Measurements from ENCODE around the gene CDC6. TPM values are rescaled to one million over a fixed set of nuclear protein-coding genes. Genes with fewer than 3 reads are reported as not detected.

Gene CDC6
- polyA plus RNA-seq, 3 donors: 17.1 to 27.8 (median 25.1) TPM

GRCh38 chr17:40328386-40328766 is 40.7 kb downstream of the CDC6 start:
- DNase-seq (ENCODE audit: extremely low read depth in 1 of 11, low read depth in 9 of 11, low spot score in 4 of 11): no peak

- DNase-seq (ENCODE audit: extremely low read depth in 1 of 11, low read depth in 9 of 11, low spot score in 4 of 11): no peak
Observed at GRCh38 chr17:40329839-40330794, 42.4 kb downstream of the CDC6 start.

- DNase-seq (ENCODE audit: extremely low read depth in 1 of 11, low read depth in 9 of 11, low spot score in 4 of 11): no peak
Observed at GRCh38 chr17:40330850-40331470, 43.3 kb downstream of the CDC6 start.

GRCh38 chr17:40331743-40332641 is 44.3 kb downstream of the CDC6 start:
- no peak for DNase-seq (ENCODE audit: extremely low read depth in 1 of 11, low read depth in 9 of 11, low spot score in 4 of 11)

GRCh38 chr17:40333781-40334448 is 46.2 kb downstream of the CDC6 start:
- no peak for DNase-seq (ENCODE audit: extremely low read depth in 1 of 11, low read depth in 9 of 11, low spot score in 4 of 11)

- no peak for DNase-seq (ENCODE audit: extremely low read depth in 1 of 11, low read depth in 9 of 11, low spot score in 4 of 11)
Observed at GRCh38 chr17:40335620-40336019, 47.9 kb downstream of the CDC6 start.

GRCh38 chr17:40337351-40337750 is 49.7 kb downstream of the CDC6 start:
- DNase-seq (ENCODE audit: extremely low read depth in 1 of 11, low read depth in 9 of 11, low spot score in 4 of 11): no peak

- no peak for DNase-seq (ENCODE audit: extremely low read depth in 1 of 11, low read depth in 9 of 11, low spot score in 4 of 11)
Observed at GRCh38 chr17:40338058-40338457, 50.4 kb downstream of the CDC6 start.

- no peak for DNase-seq (ENCODE audit: extremely low read depth in 1 of 11, low read depth in 9 of 11, low spot score in 4 of 11)
Observed at GRCh38 chr17:40338941-40339649, 51.4 kb downstream of the CDC6 start.

GRCh38 chr17:40340327-40340726 is 52.6 kb downstream of the CDC6 start:
- DNase-seq (ENCODE audit: extremely low read depth in 1 of 11, low read depth in 9 of 11, low spot score in 4 of 11): no peak

GRCh38 chr17:40340880-40341807 is 53.5 kb downstream of the CDC6 start:
- peak in 5 of 11 donors; percentile 75 to 82 (median 77) for DNase-seq (ENCODE audit: extremely low read depth in 1 of 11, low read depth in 9 of 11, low spot score in 4 of 11)

GRCh38 chr17:40341808-40342503 is 54.3 kb downstream of the CDC6 start:
- peak in 3 of 11 donors; percentile 74 to 79 (median 75) for DNase-seq (ENCODE audit: extremely low read depth in 1 of 11, low read depth in 9 of 11, low spot score in 4 of 11)

- DNase-seq (ENCODE audit: extremely low read depth in 1 of 11, low read depth in 9 of 11, low spot score in 4 of 11): no peak
Observed at GRCh38 chr17:40342504-40343218, 55.0 kb downstream of the CDC6 start.

- DNase-seq (ENCODE audit: extremely low read depth in 1 of 11, low read depth in 9 of 11, low spot score in 4 of 11): no peak
Observed at GRCh38 chr17:40343219-40344119, 55.8 kb downstream of the CDC6 start.
